GM12878 (cell line): ENCODE data around the gene PRDX1. TPM values are rescaled to one million over a fixed set of nuclear protein-coding genes. Genes with fewer than 3 reads are reported as not detected.
"Not testable (repeated sequence)": the region's sequence is repeated elsewhere in the genome, so short reads cannot be mapped to it uniquely, and the experiment has no call there.

Experiments
- ATAC-seq: fragments of 200-7000 bp; cut with Tn5 transposase; 3 replicates; pipeline ENCODE4 v1.9.1; 2020; ENCODE audit warnings: mild to moderate bottlenecking, moderate library complexity
- BruUV-seq: library from RNA; stranded (reverse); fragments of 400-500 nt; replicated peaks from 2 replicates; lab custom pipeline; 2021; lab: Mats Ljungman, UMichigan
- CTCF ChIA-PET: fragments of 300-600 bp; sonication (Branson Sonifier 250); formaldehyde crosslinking; extraction: SDS; loops from one replicate; lab custom pipeline; 2021; ENCODE audit warnings: inconsistent platforms; lab: Yijun Ruan, JAX
- POLR2A ChIA-PET: fragments of 350-600 bp; formaldehyde crosslinking; extraction: SDS; loops from one replicate; lab custom pipeline; 2021; ENCODE audit warnings: inconsistent platforms; lab: Charles Lee
- RAD21 ChIA-PET: fragments of 300-600 bp; sonication (Branson Sonifier 250); formaldehyde crosslinking; loops from one replicate; lab custom pipeline; 2023; ENCODE audit warnings: antibody characterized with exemption; ENCODE audit not compliant: unreplicated experiment; lab: Charles Lee
- SMC1A ChIA-PET: fragments of 300-600 bp; sonication (Branson Sonifier 250); formaldehyde crosslinking; loops from one replicate; lab custom pipeline; 2023; ENCODE audit not compliant: unreplicated experiment, uncharacterized antibody; lab: Charles Lee
- DNase-seq: peaks from one replicate; pipeline ENCODE4 v3.0.0-alpha.2; 2011; ENCODE audit warnings: low read depth, low spot score
- FAIRE-seq: peaks from 3 replicates; lab custom pipeline; 2011; peaks lifted over from hg19 to GRCh38; lab: Jason Lieb, UNC
- H2AFZ ChIP-seq: 2 replicates; pipeline ENCODE4 v1.6.0; 2011; ENCODE audit warnings: low read depth, low read length, control low read depth; ENCODE audit not compliant: control insufficient read depth
- H3K27ac ChIP-seq: 2 replicates; pipeline ENCODE4 v1.5.1; 2011; ENCODE audit warnings: control low read depth; ENCODE audit not compliant: control insufficient read depth, insufficient read depth
- H3K27me3 ChIP-seq, 2 experiments: replicated peaks in 1 of 2; 2 replicates each; pipeline versions ENCODE4 v1.6.0 to v1.6.1; 2011; ENCODE audit warnings: low read length in 1 of 2; ENCODE audit not compliant: control insufficient read depth in 2 of 2, insufficient read depth in 2 of 2
- H3K36me3 ChIP-seq, 2 experiments: 2 replicates each; pipeline ENCODE4 v1.5.1; 2011; ENCODE audit warnings: low read length in 1 of 2; ENCODE audit not compliant: control insufficient read depth in 2 of 2, insufficient read depth in 2 of 2
- H3K4me1 ChIP-seq: 2 replicates; pipeline ENCODE4 v1.6.1; 2011; ENCODE audit warnings: mild to moderate bottlenecking, low read length, moderate library complexity, mixed read lengths; ENCODE audit not compliant: control insufficient read depth, insufficient read depth
- H3K4me2 ChIP-seq: 2 replicates; pipeline ENCODE4 v1.6.0; 2011; ENCODE audit warnings: control low read depth; ENCODE audit not compliant: control insufficient read depth, insufficient read depth
- H3K4me3 ChIP-seq: fragments of 200-600 bp; sonication (generic); 2 replicates; pipeline ENCODE4 v1.5.1; 2016
- H3K79me2 ChIP-seq: 2 replicates; pipeline ENCODE4 v1.6.0; 2011; ENCODE audit warnings: low read length; ENCODE audit not compliant: control insufficient read depth, insufficient read depth
- H3K9ac ChIP-seq: 2 replicates; pipeline ENCODE4 v1.8.0; 2011; ENCODE audit warnings: low read length, control low read depth, mixed read lengths; ENCODE audit not compliant: control insufficient read depth, insufficient read depth
- H3K9me3 ChIP-seq: replicated peaks from 3 replicates; pipeline ENCODE4 v1.5.1; 2011; ENCODE audit warnings: mild to moderate bottlenecking, low read length; ENCODE audit not compliant: control insufficient read depth, insufficient read depth
- H4K20me1 ChIP-seq: 2 replicates; pipeline ENCODE4 v1.6.0; 2011; ENCODE audit not compliant: control insufficient read depth, insufficient read depth
- CHD2 ChIP-seq: IDR thresholded peaks from 2 replicates; pipeline ENCODE4 v1.6.1; 2011; ENCODE audit warnings: low read depth, low read length, improper control_type of control experiment, borderline replicate concordance
- E2F8 ChIP-seq: fragments of 450-650 bp; IDR thresholded peaks from 2 replicates; pipeline ENCODE4 v1.6.1; 2018; ENCODE audit warnings: mild to moderate bottlenecking, low read depth, moderate library complexity; ENCODE audit not compliant: partially characterized antibody
- JUND ChIP-seq: IDR thresholded peaks from 2 replicates; pipeline ENCODE4 v1.6.1; 2012; ENCODE audit warnings: low read depth, mild to moderate bottlenecking, low read length, improper control_type of control experiment, moderate library complexity
- PAX8 ChIP-seq: fragments of 450-650 bp; IDR thresholded peaks from 2 replicates; pipeline ENCODE4 v1.6.1; 2017; ENCODE audit warnings: mild to moderate bottlenecking, moderate library complexity
- SMAD1 ChIP-seq: fragments of 450-650 bp; IDR thresholded peaks from 2 replicates; pipeline ENCODE4 v1.6.1; 2018; ENCODE audit warnings: mild to moderate bottlenecking, low read depth; ENCODE audit not compliant: partially characterized antibody
- SRF ChIP-seq, 2 experiments: IDR thresholded peaks; 2 replicates each; pipeline ENCODE4 v1.6.1; 2011; ENCODE audit warnings: low read depth in 2 of 2, low read length in 2 of 2, mild to moderate bottlenecking in 1 of 2, moderate library complexity in 1 of 2
- TCF3 ChIP-seq: IDR thresholded peaks from 2 replicates; pipeline ENCODE4 v1.6.1; 2012; ENCODE audit warnings: low read depth, mild to moderate bottlenecking, low read length, borderline replicate concordance; ENCODE audit not compliant: insufficient read depth
- WGBS: methylation state at CpG from one replicate; pipeline ENCODE4 v1.1.6; 2016; ENCODE audit warnings: low lambda C conversion rate; ENCODE audit not compliant: insufficient replicate concordance, insufficient coverage; ENCODE audit errors: missing lambda C conversion rate; 5-methylcytosine and 5-hydroxymethylcytosine counted together
- in situ Hi-C: fragments of 300-500 bp; cut with MboI; formaldehyde crosslinking; loops from 9 replicates; pipeline ENCODE4 v1.14.3; 2018; ENCODE audit warnings: mixed read lengths
- intact Hi-C: fragments of 100-400 bp; cut with micrococcal nuclease; formaldehyde crosslinking; loops from one replicate; pipeline ENCODE4 v1.14.2; 2022; ENCODE audit not compliant: unreplicated experiment
- polyA plus RNA-seq, 11 experiments: library from polyadenylated mRNA; depleted of rRNA in 4 of 11; unstranded in 6 of 11; stranded (reverse) in 5 of 11; fragments of >200 nt; fragmentation: Nextera tagmentation in 4 of 11; fragmentation: Illumina TruSeq in 1 of 11; extraction: Ambion mirVana in 4 of 11; extraction: Trizol in 1 of 11; gene quantifications; 1 replicate in 1 of 11; 2 replicates in 10 of 11; pipeline versions ENCODE4 v1.2.1 to v1.2.3, GENCODE V29; 2011 to 2016; ENCODE audit warnings: inconsistent platforms in 2 of 11, missing spikeins in 2 of 11, low read depth in 1 of 11
- total RNA-seq, 4 experiments: library from RNA; depleted of rRNA in 3 of 4; stranded (reverse); fragments of >200 nt in 3 of 4; fragmentation: Illumina TruSeq in 1 of 4; extraction: Trizol in 1 of 4; gene quantifications; 2 replicates each; pipeline versions ENCODE4 v1.2.1 to v1.2.3, GENCODE V29; 2013 to 2021
- TF ChIP-seq, protein P1 (sequence below): fragments of 450-650 bp; formaldehyde crosslinking; IDR thresholded peaks from 2 replicates; pipeline ENCODE4 v1.4.0; 2020; ENCODE audit warnings: mild to moderate bottlenecking, moderate library complexity

The PRDX1 gene
- total and polyA plus RNA-seq, 10 of the 15 experiments (the other 5 are each of a cell fraction or from before 2014, with no cell fraction given) = 659 to 1,775 (median 811) TPM

DNA sequence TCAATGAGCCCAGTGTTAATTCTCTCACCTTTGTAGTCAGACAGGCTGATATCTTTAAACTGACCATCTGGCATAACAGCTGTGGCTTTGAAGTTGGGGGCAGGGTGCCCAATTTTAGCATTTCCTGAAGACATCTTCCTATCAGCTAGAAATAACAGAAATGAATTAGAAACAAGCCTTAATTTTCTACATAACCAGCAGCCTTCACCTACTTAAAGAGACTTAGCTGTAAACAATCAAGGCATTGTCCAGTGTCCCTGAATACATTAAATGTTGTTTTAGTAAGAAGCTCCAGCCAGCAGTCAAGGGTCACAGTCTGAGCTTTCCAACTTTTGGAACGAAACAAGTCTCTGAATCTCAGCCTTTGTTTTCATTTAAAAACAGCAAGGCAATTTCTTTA is 2.8 kb downstream of the PRDX1 start (continued):
- TF ChIP-seq CHD2 (0 out of 2 replicates have a peak, but pooled peaks have one; percentile 28), TCF3 (peak; percentile 67; the same call in 1 of the 2 replicates), E2F8 (no peak), SMAD1 (no peak), SRF (IDR thresholded peaks at IDR 0.05; ENCODE audit: low read depth in 2 of 2, low read length in 2 of 2) (peak; percentile 31 to 82; a peak in 3 of 4 replicates), JUND (no peak), PAX8 (no peak)
- TF ChIP-seq, protein P1, sequence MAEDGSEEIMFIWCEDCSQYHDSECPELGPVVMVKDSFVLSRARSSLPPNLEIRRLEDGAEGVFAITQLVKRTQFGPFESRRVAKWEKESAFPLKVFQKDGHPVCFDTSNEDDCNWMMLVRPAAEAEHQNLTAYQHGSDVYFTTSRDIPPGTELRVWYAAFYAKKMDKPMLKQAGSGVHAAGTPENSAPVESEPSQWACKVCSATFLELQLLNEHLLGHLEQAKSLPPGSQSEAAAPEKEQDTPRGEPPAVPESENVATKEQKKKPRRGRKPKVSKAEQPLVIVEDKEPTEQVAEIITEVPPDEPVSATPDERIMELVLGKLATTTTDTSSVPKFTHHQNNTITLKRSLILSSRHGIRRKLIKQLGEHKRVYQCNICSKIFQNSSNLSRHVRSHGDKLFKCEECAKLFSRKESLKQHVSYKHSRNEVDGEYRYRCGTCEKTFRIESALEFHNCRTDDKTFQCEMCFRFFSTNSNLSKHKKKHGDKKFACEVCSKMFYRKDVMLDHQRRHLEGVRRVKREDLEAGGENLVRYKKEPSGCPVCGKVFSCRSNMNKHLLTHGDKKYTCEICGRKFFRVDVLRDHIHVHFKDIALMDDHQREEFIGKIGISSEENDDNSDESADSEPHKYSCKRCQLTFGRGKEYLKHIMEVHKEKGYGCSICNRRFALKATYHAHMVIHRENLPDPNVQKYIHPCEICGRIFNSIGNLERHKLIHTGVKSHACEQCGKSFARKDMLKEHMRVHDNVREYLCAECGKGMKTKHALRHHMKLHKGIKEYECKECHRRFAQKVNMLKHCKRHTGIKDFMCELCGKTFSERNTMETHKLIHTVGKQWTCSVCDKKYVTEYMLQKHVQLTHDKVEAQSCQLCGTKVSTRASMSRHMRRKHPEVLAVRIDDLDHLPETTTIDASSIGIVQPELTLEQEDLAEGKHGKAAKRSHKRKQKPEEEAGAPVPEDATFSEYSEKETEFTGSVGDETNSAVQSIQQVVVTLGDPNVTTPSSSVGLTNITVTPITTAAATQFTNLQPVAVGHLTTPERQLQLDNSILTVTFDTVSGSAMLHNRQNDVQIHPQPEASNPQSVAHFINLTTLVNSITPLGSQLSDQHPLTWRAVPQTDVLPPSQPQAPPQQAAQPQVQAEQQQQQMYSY (CRISPR knock-in tag) = no peak

GRCh38 chr1:45518366-45518765 is 3.3 kb downstream of the PRDX1 start:
- H3K27ac ChIP-seq, FAIRE-seq, ATAC-seq, H3K27me3 ChIP-seq, H3K4me1 ChIP-seq, H2AFZ ChIP-seq, H3K9me3 ChIP-seq, H3K9ac ChIP-seq, in situ Hi-C loops, DNase-seq, BruUV-seq, H4K20me1 ChIP-seq: not testable (repeated sequence)
- RAD21 ChIA-PET = interaction anchor here (0.7 to 5.5 kb wide), 12 partner anchors 17 to 68 kb away, joined by 3 to 42 read pairs (median 4); partner anchors contain the start of genes AKR1A1, CCDC163 and MMACHC
- peaks cover 49% of the 10 kb centered on the region for H3K79me2 ChIP-seq
- intact Hi-C loops = loop anchor here (10.0 kb wide), 1 partner anchor 366 kb away; no protein-coding TSS in a partner anchor
- CTCF ChIA-PET = interaction anchor here (0.9 to 5.6 kb wide), 10 partner anchors 25 to 65 kb away, joined by 3 to 89 read pairs (median 4); partner anchors contain the start of gene NASP
- POLR2A ChIA-PET = interaction anchor here (0.6 to 9.5 kb wide), 14 partner anchors 18 to 815 kb away, joined by 3 to 105 read pairs (median 5); partner anchors contain the start of gene AKR1A1
- 70% methylated on average over 4 of the region's 4 CpGs for WGBS
- peak overlapping the region; percentile 43; the same call in 1 of the 2 replicates for H3K4me2 ChIP-seq
- H3K36me3 ChIP-seq = peaks cover 11 to 26% of the 10 kb centered on the region in 2 experiments
- SMC1A ChIA-PET = interaction anchor here (0.7 to 6.5 kb wide), 15 partner anchors 18 to 179 kb away, joined by 3 to 80 read pairs (median 4); partner anchors contain the start of genes AKR1A1, CCDC163, MMACHC and MUTYH
- H3K4me3 ChIP-seq = peak overlapping the region; percentile 66; the same call in 1 of the 2 replicates
